HG02938 (cell line): ENCODE data around the gene GLYATL1B.

Experiments used
- ATAC-seq: cut with Tn5 transposase; IDR thresholded peaks from one replicate; pipeline ENCODE4 v1.9.1; 2021; ENCODE audit warnings: mild to moderate bottlenecking, moderate library complexity; ENCODE audit not compliant: unreplicated experiment

The GLYATL1B gene

DNA sequence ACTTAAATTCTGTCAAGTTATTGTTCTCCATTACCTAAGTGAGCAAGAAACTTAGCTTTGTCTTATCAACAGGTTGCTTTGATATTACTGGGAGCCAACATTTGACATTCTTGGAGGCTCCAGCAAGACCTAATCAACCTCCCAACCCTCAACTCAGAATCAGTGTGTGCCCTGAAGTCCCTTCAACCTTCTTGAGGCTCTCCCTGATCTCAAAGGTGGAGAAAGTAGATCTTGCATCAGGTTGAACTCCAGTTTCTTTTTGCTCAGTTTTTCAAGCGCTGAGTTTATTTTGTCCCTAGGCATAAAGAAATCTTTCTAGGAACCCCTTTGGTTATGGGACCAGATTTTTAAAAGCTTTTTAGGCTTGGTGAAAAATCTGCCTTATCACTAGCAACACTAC is 58.0 kb downstream of the GLYATL1B start:
- ATAC-seq = no peak
